IPS-NIHi7 (cell line): ENCODE measurements around the gene TUBB4B.
"Not testable (repeated sequence)": the region's sequence is repeated elsewhere in the genome, so short reads cannot be mapped to it uniquely, and the experiment has no call there.

ENCODE experiments used
- DNase-seq: peaks from one replicate; pipeline ENCODE4 v3.0.0; 2012; ENCODE audit warnings: mixed read lengths; ENCODE audit errors: extremely low spot score

The TUBB4B gene

DNA sequence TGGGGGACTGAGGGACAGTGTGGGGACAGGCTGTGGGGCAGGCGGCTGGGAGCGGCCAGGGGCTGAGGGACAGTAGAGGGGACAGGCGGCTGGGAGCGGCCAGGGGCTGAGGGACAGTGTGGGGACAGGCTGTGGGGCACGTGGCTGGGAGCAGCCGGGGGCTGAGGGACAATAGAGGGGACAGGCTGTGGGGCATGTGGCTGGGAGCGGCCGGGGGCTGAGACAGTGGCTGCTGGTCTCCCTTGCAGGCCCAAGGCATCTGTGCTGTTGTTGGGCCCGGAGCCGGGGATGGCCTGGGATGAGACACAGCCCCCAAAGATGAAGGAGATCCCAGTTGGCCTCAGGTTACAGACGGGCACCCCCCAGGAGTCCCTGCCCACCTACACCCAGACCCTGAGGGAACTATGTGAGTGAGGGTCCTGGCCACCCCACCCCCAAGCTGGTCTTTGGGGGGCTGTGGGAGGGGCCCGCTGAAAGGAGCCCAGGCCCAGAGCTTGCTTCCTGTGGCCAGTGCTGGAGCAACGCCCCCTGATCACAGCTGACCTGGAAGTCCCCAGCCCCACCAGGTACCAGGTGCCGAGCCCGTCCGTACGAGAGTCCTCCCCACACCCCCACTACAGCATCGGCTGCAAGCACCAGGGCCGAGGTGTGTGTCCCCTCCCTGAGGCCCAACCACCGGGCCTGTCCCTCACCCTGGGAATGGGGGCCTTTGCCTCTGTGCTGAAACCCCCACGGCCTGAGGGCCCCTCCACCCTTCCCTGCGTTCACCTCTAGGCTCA lies 10.6 kb downstream of the TUBB4B start:
- DNase-seq = no peak

DNA sequence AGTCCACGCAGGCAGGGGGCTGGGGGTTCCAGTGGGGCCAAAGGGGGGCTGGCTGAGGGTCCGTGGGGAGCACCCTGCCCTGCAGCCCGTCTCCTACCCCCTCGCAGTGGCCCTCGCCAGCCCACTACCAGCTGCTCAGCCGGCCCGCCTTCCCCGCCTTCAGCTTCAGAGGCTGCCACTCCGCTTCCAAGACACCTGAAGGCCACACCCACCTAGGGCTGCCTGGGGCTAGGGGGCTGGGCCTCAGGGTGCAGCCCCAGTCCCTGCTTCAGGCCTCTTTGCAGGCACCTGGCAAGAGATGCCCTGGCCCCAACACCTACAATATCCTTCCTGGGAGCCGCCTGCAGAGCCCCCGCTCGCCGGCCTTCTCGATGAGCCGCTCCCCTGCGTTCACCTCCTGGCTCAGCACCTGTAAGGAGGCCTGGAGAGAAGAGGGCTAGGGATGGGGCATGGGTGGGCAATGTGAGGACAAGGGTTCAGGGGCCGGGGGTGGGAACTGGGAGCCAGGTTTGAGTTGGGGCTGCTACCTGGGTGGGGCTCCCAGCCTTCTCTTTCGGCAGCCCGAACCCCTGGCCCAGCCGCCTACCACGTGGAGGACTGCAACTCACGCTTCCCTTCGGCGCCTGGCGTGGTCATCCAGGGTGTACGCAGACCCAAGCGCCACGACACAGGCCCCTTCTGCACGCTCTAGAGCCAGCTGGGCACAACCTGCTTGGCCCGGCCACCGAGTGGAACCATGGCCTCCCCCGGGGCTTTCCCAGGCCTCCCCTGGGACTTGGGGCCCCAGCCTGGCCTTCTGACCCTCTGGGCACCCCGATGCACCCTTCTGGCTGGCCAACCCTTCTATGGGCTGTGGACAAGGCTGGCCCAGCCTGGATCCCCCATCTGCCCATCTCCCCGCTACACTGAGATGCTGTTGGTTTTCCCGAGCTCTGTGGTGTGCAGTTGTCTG lies 11.7 kb downstream of the TUBB4B start:
- peak; percentile 58 for DNase-seq

DNA sequence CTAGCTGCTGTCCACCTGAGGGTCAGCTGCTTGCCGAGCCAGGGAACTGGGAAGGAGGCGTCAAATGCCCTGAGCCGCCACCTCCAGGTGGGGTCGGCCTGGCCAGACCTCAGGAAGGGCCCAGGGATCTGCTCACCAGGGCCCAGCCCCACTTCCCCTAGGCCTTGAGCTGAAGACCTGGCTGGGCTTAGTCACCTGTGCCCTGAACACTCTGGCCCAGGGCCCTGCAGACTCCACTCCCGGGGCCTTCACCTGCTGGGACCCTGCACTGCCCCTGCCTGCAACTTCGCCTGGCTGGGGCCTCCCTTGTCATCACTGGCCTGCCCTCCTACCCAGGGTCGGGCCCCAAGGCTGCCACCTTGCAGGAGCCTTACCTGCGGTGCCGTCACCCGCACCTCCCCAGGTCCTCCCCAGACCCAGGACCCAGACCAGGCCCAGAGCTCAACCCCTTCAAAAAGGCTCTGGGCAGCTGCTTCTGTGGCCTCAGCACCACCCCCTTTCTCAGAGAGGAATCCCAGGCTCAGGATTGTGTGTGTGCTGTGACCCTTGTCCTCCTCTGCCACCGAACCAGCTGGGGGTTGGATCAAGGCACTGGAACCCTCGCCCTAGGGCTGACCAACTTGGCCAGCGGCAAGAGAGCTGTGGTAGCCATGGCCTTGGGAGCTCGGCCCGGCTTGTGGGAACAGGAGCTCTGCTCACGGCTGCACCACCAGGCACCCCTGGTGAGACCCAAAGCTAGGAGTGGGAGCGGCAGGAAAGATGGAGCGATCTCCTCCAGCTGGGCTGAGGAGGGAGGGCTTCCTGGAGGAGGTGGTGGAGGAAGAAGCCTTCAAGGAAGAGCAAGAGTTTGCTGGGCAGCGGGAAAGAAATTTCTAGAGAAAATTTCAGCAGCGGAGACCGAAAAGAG lies 12.9 kb downstream of the TUBB4B start:
- DNase-seq = no peak

- peak; percentile 99 for DNase-seq
These were observed 13.7 kb downstream of the TUBB4B start, which contains the start of gene NELFB for GRCh38 chr9:137254624-137255447. Gene NELFB, plus strand, starts transcription at chr9:137255327.

GRCh38 chr9:137255448-137256114 lies 14.5 kb downstream of the TUBB4B start:
- peak; percentile 72 for DNase-seq

GRCh38 chr9:137256362-137256761 lies 15.3 kb downstream of the TUBB4B start:
- DNase-seq = no peak

GRCh38 chr9:137256856-137257255 lies 15.8 kb downstream of the TUBB4B start:
- no peak for DNase-seq

DNA sequence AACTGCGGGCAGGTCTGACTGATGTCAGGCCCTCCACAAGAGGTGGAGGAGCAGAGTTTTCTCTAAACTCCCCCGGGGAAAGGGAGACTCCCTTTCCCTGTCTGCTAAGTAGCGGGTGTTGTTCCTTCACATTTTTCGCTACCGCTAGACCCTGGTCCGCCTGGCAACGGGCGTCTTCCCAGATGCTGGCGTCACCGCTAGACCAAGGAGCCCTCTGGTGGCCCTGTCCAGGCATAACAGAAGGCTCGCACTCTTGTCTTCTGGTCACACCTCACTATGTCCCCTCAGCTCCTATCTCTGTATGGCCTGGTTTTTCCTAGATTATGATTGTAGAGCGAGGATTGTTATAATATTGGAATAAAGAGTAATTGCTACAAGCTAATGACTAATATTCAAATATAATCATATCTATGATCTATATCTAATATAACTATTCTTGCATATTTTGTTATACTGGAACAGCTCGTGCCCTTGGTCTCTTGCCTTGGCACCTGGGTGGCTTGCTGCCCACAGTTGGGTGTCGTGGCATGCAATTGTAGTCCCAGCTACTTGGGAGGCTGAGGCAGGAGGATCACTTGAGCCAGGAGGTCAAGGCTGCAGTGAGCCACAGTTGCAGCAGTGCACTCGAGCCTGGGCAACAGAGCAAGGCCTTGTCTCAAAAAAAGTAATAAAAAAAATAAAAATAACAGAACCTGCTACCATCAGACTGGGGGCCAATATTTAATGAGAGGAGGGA lies 21.3 kb downstream of the TUBB4B start:
- not testable (repeated sequence) for DNase-seq

GRCh38 chr9:137262909-137263285 lies 21.8 kb downstream of the TUBB4B start:
- DNase-seq = no peak

- no peak for DNase-seq
These were observed 22.4 kb downstream of the TUBB4B start for GRCh38 chr9:137263506-137263905.

GRCh38 chr9:137264067-137264466 lies 23.0 kb downstream of the TUBB4B start:
- no peak for DNase-seq

DNA sequence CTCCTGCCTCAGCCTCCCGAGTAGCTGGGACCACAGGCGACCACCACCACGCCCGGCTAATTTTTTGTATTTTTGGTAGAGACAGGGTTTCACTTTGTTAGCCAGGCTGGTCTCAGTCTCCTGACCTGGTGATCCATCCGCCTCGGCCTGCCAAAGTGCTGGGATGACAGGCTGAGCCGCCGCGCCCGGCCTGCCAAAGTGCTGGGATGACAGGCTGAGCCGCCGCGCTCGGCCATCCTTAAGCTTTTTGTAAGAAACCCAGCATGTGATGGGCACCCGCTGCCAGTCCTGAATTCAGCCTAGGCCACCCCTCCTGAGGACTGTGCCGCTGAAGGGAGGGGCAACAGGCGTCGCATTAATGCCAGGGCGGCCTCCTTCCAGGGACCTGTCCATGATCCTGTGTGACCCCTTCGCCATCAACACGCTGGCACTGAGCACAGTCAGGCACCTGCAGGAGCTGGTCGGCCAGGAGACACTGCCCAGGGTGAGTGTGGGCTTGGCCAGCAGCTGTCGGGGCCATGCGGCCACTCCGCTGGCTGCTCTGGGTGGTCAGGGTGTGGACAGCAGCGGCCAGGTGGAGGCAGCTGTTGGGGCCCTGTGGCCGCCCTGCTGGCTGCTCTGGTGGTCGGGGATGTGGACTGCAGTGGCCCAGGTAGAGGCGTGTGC lies 24.5 kb downstream of the TUBB4B start:
- no peak for DNase-seq

GRCh38 chr9:137266162-137266527 lies 25.1 kb downstream of the TUBB4B start:
- no peak for DNase-seq

DNA sequence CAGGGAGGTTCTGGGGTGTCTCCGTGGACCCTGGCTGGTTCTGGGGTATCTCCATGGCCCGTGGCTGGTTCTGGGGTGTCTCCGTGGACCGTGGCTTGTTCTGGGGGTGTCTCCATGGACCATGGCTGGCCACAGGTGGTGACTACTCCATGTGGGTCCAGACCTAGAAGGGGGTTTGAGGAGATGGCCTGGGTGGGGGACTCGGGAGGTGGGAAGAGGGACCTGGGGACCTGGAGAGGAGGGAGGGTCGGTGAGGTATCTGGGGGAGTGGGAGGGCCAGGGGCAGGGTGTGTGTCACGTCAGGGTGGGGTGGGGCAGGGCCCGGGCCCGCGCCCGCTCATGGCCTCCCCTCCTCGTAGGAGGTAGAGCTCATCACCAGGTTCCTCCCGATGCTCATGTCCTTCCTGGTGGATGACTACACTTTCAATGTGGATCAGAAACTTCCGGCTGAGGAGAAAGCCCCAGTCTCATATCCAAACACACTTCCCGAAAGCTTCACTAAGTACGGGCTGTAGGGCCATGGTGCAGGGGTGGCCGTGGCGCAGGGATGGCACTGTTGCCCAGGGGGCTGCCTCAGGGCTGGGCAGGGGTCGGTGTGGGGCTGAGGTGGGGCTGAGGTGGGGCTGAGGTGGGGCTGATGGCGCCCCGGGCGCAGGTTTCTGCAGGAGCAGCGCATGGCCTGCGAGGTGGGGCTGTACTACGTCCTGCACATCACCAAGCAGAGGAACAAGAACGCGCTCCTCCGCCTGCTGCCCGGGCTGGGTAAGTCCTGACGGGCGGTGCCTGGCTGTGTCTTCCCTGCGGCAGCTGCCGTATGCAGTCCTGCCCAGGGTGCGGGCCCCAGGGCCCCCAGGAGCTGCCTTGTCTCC lies 25.7 kb downstream of the TUBB4B start:
- no peak for DNase-seq

GRCh38 chr9:137267933-137268355 lies 26.9 kb downstream of the TUBB4B start:
- no peak for DNase-seq

GRCh38 chr9:137268538-137269201 lies 27.6 kb downstream of the TUBB4B start:
- DNase-seq = no peak

DNA sequence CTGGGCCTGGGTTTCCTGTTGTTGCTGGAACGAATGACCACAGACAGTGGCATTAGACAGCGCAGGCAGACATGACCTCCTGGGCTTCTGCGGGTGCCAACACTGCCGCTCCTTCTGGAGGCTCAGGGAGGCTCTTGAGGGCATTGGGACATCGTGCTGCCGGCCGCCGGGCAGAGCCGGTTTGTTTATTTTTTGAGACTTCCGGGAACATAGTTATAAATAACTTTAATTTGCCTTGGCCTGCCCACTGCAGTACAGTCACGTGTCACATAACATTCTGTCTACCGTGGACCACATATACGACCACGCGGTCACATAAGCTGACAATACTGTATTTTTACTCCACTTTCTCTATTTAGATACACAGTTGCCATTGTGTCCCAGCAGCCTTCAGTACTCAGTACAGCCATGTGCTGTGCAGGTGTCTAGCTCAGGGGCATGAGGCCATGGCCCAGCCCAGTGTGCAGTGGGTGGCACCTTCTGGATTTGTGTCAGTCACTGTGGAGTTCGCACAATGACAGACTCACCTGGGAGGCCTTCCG lies 28.2 kb downstream of the TUBB4B start:
- DNase-seq = no peak
